Left colon (tissue), 2 donors: ENCODE measurements around the gene RAB6A. TPM values are rescaled to one million over a fixed set of nuclear protein-coding genes. Genes with fewer than 3 reads are reported as not detected.
A peak's percentile ranks its signal among the peaks of the same experiment; 100 is the strongest.
"Not testable (repeated sequence)": the region's sequence is repeated elsewhere in the genome, so short reads cannot be mapped to it uniquely, and the experiment has no call there.

Source experiments
- ATAC-seq: fragments of 200-7000 bp; cut with Tn5 transposase; one replicate; pipeline ENCODE4 v1.9.1; 2020; ENCODE audit warnings: mild to moderate bottlenecking, moderate library complexity
- DNase-seq, 2 donors: peaks; one replicate each; pipeline ENCODE4 v3.0.0-alpha.2; 2020
- intact Hi-C, 2 donors: fragments of 100-400 bp; cut with DNase I in 1 of 2; cut with micrococcal nuclease in 1 of 2; formaldehyde crosslinking; loops; one replicate each; pipeline versions ENCODE4 v1.11.2 to v1.14.0; 2022; cut with DNase I, micrococcal nuclease
- long read RNA-seq: library from polyadenylated mRNA; unstranded; transcript quantifications from one replicate; pipeline ENCODE4 v2.0.0, GENCODE V29; 2021
- total RNA-seq, 2 donors: library from RNA; stranded (reverse); fragmentation: NEBNext Ultra II Directional; extraction: Animal tissue kit (Norgen Biotek cat#: 25700); gene quantifications; one replicate each; pipeline ENCODE4 v1.2.1, GENCODE V29; 2021
- donor health status: DM: no; HTN: no; CAD: no.
- donor health status: DM: yes; HTN: yes; CAD: no.

RAB6A gene
- total RNA-seq: 100 to 1,000 TPM; 144 to 154 TPM
- long read RNA-seq, transcript RAB6A-201 (8 exons, 3,389 nt): minor isoform, 24 of 80 reads
- long read RNA-seq, transcript RAB6A-202 (8 exons, 3,085 nt): major isoform, 32 of 80 reads
- long read RNA-seq, partial matches to known transcripts: 10 of 80 reads
- long read RNA-seq, other reads (novel, unspliced or antisense): 13 of 80 reads

DNA sequence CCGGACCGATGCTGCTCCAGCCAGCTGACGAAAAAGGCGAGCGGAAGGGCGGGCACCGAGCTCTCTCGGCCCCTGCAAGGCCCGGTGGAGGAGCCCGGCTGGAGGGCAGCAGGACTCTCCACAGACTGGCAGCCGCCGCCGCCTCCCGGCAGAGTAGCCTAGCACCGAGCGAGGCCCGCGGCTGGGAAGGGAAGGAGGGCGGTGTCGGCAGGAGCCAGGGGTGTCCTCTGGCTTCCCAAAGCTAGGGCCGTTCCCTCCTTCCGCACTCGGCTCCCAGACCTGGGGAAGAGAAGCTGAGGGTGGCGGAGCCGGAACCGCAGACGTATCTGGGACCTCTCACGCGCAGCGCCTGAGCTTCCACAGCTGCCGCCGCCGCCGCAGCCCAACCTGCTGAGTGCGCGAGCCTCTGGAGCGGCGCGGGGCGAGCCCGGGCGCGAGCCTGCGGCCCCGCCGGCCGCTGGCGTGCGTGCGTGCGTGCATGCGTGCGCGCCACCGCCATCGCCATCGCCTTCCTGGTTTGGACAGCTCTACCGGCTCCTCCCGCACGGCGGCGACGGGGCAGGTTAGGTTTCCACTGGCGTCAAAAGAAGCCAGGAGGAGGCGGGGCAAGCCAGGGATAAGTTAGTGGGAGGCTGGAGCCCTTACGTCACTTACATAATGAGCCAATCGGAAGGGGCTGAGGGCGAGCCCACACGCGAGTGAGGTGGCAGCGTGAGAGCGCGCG lies at the start of gene RAB6A:
TSS of gene RAB6A (minus strand) at position 396 of the 724 bp plus-strand sequence. CDS start 439 bp downstream, outside the sequence.
- DNase-seq (peak; percentile 100), ATAC-seq (peak; percentile 88)
- intact Hi-C loops: no loop called here

DNA sequence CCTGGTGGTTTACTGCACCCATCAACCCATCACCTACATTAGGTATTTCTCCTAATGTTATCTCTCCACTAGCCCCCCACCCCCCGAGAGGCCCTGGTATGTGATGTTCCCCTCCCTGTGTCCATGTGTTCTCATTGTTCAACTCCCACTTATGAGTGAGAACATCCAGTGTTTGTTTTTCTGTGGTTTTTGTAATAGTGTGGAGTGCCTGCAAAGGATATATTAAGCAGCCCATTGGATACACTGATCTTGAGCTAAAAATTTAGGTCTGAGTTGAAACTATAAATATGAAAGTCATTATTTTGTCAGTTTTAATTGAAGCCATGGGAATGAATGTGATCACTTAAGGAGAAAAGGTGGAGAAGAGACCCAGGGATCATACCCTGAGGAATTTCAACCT lies 49.8 kb upstream of the RAB6A start:
- DNase-seq (no peak), ATAC-seq (no peak)
- intact Hi-C loops: no loop called here

DNA sequence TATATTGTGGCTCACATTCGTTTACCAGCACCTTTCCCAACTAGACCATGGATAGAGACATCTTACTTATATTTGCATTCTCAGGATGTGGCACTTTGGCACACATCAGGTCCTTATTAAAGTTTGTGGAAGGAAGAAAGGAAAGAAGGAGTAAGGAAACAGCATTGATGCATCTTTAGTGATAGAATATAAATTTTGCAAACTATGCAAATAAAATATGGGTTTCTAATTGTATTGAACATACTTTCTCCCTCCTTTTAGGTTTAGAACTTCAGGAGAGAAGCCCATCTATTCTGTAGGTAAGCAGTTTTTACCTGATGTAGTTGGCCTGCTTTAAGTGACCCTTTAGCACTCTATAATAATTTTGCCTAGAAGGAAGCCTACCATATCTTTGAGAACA lies 47.2 kb upstream of the RAB6A start:
- ATAC-seq (no peak), DNase-seq (no peak)
- intact Hi-C loops: no loop called here

DNA sequence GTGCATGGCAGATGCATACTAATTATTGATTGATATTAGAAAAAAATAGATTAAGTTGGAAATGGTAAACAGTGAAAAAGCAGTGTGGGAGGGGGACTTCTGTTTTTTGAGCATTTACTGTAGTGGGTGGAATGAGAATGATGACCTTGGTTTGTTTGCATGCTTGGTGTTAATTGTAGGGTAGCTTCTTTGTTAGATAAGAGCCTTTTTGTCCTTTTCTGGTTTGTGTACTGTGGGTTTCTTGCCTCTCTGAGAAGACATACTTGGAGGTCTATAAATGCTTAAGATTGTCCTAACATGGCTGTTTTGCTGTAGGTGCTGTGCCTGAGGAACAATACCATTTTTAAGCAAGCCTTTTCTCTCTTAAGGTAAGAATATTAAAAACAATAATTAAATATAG lies 43.8 kb upstream of the RAB6A start:
- no peak for ATAC-seq
- no peak for DNase-seq
- intact Hi-C loops: no loop called here

DNA sequence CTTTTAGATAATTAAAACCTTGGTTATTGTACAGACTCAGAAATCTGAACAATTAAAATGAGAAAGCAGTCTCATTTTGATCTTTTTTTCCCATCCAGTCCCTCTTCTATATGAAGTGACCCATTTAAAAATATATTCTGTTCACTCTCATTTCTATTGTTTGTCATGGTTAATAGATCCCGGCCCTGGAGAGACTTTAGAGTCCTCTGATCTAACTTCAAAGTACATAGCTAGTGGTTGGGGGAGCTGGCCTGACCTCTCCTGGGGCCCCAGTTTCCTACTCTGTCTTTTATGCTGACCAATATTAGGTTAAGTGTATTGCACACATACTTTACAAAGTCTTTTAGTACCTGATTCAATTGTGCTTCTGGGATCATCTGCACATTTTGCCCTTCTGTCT lies 40.3 kb upstream of the RAB6A start:
- intact Hi-C loops: no loop called here
- no peak for DNase-seq
- no peak for ATAC-seq

DNA sequence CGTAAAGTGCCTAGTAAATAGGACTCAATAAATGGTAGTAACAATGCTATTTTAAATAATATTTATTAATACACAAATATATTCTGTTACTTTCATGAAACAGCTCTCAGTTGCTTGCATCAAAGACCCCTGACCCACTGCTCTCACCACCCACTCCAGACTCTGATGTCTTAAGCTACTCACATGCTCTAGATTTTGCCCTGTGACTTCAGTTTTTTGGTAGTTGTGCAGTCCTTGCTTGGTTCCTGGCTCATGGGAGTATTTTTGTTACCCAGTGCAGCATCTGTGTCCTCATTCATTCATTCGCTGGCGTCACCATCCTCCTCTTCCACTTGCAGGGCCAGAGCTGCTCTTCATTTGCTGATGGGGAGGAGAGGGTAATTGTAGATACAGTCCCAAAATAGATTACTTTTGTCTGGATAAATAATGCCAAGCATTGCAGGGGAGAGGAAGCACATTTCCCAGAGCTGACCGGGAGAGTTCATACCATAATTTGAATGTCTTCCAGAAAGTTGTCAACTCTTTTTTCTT lies 39.5 kb upstream of the RAB6A start:
- intact Hi-C loops: no loop called here
- DNase-seq (no peak), ATAC-seq (no peak)

DNA sequence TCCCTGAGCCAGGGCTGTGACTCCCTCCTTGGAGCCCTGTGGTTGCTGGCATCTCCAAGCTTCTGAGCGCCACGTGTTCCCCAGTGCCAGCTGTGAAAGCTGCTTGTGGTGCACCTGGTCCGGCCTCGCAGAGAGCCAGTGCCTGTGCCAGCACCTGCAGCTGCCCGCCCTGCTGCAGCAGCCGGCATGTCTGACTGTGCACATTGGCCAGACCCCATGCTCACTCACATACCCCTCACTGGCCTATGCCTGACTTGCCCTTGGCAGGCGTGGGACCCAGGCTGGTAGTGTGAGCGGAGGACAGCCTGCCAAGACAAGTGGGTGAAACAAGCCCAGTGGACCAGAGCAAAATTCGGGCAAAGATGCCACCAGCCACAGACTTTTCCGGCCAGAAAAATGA lies 36.6 kb upstream of the RAB6A start:
- ATAC-seq: no peak
- intact Hi-C loops: no loop called here

DNA sequence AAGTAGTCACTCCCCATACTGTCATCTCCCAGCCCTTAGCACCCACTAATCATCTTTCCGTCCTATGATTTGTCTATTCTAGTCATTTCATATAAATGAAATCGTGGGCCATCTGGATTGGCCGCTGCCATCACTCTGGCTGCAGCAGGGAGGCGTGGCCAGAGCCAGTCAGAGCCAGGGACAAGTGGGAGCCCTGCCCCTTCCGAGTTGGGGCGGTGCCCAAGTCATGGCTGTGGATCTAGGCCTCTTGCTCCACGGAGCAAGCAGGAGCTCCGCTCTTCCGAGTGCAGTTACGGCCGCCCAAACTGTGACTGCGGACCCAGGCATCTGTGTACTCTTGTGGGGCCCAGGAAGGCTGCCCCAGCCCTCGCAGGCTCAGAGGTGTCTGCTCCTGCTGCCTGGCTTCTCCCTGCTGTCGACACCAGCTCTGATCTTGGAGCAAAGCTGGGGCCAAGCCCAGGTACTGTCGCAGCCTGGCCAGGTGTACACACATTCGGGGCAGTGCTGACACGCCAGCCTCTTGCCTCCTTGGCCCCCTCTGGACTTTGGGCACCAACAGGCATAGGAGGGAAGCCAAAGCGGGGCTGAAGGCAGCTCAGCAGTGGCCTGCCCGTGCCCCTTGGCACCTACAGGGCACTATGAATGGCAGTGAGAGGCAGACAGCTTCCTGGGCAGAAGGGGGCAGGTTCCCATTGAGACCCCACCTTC lies 35.2 kb upstream of the RAB6A start:
- intact Hi-C loops: no loop called here
- DNase-seq (no peak), ATAC-seq (no peak)

More for the DNA sequence above, 36.6 kb upstream of the RAB6A start:
- no peak for DNase-seq

DNA sequence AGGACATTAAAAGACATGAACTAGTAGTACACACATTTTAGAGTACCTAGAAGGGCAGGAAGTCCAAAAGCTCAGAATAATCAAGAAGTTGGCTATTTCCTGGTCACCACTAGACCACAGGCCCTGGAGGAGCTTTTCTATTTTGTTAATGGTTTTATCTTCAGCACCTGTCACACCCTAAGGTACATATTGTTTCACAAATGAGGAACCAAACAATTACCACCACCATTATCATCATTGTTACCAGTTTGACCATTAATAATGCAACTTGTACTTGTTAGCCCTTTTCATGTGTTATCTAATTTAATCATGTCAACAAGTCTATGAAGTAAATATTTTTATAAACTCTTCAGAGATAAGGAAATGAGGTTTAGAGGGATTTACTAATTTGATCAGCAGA lies 31.7 kb upstream of the RAB6A start:
- no peak for DNase-seq
- ATAC-seq: no peak
- intact Hi-C loops: no loop called here

DNA sequence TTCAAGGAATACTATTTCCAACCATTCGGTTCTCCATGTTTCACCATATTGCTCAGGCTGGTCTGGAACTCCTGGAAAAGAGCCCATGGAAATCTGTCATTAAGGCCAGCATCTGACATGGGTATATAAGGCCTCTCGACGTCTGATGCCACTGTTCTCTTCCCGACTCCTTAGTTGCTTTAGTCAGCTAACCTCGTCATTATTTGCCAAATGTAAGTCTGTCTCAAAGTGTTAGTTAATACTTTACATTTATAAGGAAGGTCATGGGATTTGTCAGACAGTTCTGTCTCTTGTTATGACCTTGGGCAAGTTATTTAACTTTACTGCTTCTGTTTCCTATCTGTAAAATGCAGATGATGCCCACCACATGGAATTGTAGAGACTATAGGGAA lies 28.4 kb upstream of the RAB6A start:
- ATAC-seq: no peak
- DNase-seq: no peak
- intact Hi-C loops: no loop called here

DNA sequence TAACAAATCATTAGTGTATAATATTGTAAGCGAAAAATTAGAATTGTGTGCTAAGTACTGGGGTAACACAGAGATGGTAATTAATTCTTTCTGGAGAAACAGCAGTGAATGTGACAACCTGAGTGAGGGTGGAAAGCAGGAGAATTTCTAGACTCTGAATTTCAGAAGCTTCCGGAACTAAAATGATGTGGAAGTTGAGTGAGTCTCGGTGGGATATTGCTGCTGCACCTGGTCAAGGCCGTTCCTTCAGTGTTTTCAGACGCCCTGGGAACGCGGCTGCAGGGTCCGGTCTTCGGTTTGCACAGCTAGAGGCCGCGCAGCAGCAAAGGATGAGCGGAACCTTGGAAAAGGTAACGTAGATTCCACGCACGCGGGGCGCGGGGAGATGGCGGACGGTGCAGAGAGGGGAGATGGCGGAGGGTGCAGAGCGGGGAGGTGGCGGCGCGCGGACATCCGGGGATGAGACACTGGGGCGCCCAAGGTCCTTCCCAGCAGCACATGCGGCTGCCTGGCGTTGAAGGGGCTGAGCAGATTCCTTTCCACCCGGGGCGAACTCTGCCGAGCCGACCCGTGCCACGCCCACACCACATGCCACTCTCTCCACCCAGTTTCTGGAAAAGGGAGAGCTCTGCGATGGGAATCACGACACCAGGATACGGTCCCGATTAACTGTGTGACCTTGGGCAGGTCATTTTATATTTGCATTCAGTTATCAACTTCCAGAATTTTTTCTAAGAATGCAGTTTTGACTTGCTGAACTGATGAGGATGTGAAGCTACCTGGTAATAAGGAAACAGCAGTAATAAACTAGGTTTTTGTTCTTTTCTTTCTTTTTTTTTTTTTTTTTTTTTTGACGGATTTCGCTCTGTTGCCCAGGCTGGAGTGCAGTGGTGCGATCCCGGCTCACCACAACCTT lies 27.0 kb upstream of the RAB6A start, which contains the start of gene MRPL48:
TSS of gene MRPL48 (plus strand) at position 232 of the 916 bp plus-strand sequence. CDS start at position 330, 98 bp downstream.
- peak; percentile 93 for ATAC-seq
- intact Hi-C loops: no loop called here

DNA sequence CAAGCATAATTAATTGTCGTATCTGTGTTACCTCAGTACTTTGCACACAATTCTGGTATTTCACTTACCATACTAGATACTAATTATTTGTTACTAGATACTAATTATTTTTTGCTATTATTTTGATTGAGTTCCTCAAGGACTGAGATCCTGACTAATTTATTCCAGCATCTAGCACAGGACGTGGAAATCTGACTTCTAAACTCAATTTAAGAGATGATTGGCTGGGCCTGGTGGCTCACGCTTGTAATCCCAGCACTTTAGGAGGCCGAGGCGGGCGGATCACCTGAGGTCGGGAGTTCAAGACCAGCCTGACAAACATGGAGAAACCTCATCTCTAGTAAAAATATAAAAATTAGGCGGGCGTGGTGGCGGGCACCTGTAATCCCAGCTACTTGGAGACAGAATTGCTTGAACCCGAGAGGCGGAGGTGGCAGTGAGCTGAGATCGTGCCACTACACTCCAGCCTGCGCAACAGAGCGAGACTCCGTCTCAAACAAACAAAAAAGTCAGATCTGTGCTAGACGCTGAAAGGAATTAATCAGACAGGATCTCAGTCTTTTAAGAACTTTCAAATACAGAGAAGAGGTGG lies 26.3 kb upstream of the RAB6A start:
- no peak for DNase-seq
- peak; percentile 5 for ATAC-seq
- intact Hi-C loops: no loop called here

More for the DNA sequence above, 27.0 kb upstream of the RAB6A start, which contains the start of gene MRPL48:
- DNase-seq: peak; percentile 94 to 96

DNA sequence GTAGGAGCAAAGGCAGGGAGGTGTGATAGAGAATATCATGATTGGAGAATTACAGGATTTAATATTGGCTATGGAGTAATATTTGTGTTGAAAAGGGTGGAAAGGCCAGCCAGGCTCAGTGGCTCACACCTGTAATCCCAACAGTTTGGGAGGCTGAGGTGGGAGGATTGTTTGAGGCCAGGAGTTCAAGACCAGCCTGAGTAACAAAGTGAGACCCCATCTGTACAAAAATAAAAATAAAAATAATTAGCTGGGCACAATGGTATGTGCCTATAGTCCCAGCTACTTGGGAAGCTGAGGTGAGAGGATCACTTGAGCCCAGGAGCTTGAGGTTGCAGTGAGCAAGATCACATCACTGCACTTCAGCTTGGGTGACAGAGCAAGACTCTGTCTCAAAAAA lies 24.6 kb upstream of the RAB6A start:
- ATAC-seq, intact Hi-C loops, DNase-seq: not testable (repeated sequence)

DNA sequence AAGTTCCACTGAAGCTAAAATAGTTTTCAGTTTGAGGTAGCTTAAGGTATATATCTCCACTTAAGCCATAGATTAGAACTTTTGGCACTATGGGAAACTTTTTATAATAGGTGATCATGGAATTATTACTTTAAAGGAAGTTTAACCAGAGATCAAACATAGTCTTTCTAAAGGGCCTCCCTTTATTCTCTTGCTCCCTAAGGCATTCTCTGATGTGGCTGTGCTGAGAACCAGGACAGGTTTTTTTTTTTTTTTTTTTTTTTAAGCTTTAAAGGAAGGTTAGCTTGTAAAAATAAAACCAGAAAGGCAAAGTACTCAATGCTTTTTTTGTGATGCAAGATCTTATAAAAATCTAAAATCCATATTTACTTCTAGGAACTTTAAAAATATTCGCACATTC lies 23.9 kb upstream of the RAB6A start:
- DNase-seq (no peak), ATAC-seq (no peak)
- intact Hi-C loops: no loop called here

DNA sequence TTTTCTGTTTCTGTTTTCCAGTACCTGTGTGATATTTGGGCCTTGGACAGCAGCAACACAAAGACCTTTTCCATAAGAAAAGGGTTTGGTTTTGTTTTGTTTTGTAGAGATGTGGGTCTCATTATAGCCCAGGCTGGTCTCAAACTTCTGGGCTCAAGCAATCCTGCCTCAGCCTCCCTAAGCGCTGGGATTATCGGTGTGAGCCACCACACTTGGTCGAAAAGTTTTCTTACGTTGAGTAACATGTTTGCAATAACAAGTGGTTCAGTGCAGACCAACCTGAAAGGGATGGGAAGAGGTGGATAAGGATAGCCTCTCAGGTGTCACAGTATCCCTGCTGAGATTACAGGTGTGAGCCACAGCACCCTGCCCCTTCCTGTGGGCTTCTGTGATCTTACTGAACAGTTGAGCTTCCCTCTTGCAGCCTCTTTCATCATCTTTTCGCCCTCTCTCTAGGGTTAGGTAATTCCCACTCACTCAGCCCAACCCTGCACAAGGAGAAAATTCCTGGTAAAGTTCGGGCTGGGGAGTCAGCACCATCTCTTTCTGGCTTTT lies 23.3 kb upstream of the RAB6A start:
- no peak for ATAC-seq
- no peak for DNase-seq
- intact Hi-C loops: no loop called here

DNA sequence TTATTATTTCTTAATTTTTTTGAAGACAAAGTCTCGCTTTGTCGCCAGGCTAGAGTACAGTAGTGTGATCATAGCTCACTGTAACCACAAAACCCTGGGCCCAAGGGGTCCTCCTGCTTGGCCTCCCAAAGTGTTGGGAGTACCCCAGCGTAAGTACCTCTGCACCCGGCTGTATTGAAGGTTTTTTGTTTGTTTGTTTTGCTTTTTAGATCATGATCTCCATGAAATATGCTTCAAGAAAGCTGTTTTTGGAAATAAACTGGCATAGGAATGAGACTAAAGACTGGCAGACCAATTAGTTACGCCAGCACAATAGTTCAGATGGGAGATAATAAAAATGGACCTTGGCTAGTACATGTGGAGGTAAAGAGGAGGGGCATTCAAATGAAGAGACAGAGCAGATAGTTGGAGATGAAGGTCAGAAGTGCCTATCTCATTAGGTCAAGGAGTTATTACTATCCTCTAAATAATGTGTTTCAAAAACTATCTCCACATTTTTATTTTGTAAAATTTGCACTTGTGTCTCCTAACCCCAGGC lies 22.7 kb upstream of the RAB6A start:
- ATAC-seq (no peak), DNase-seq (no peak)
- intact Hi-C loops: no loop called here

DNA sequence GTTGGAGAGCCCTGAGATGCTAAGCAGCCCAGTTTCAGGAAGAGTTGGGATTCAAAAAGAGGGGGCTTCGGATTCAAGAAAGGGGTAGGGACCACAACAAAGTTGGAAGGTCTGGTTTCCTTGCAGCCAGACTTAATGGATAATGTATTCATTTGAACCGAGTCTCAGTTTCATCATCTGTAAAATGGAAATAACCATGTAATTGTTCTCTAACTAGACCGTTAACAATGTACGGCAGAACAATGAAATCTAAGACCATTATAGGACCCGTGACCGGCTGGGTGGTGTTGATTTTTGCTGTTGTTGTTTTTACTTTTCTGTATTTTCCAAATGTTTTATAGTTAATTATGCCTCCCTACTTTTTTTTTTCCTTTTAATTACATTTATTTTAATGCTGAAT lies 20.4 kb upstream of the RAB6A start:
- ATAC-seq (no peak), DNase-seq (no peak)
- intact Hi-C loops: no loop called here
